Liver (tissue), 9 donors: ENCODE measurements around the gene ADAM8. TPM values are rescaled to one million over a fixed set of nuclear protein-coding genes. Genes with fewer than 3 reads are reported as not detected.

Experiments used
- DNase-seq: peaks from one replicate; pipeline ENCODE4 v3.0.0-alpha.2; 2017; ENCODE audit warnings: low spot score
- H3K27ac ChIP-seq, 2 donors: one replicate each; pipeline ENCODE4 v1.7.0; 2013; ENCODE audit warnings: inconsistent platforms in 2 of 2, low read length in 2 of 2, control low read depth in 1 of 2, low read depth in 1 of 2, mild to moderate bottlenecking in 1 of 2
- H3K27me3 ChIP-seq, 4 donors: one replicate each; pipeline versions ENCODE4 v1.6.1 to v1.7.0; 2013; ENCODE audit warnings: low read length in 3 of 4, inconsistent platforms in 1 of 4, mild to moderate bottlenecking in 1 of 4, moderate library complexity in 1 of 4; ENCODE audit not compliant: control insufficient read depth in 4 of 4, insufficient read depth in 4 of 4
- H3K36me3 ChIP-seq, 4 donors: one replicate each; pipeline versions ENCODE4 v1.6.1 to v1.7.0; 2013; ENCODE audit warnings: low read length in 3 of 4, mild to moderate bottlenecking in 3 of 4, low read depth in 1 of 4, moderate library complexity in 1 of 4; ENCODE audit not compliant: control insufficient read depth in 4 of 4, insufficient read depth in 3 of 4
- H3K4me1 ChIP-seq, 4 donors: one replicate each; pipeline versions ENCODE4 v1.6.1 to v1.7.0; 2013; ENCODE audit warnings: low read length in 3 of 4, mild to moderate bottlenecking in 3 of 4, moderate library complexity in 1 of 4; ENCODE audit not compliant: control insufficient read depth in 4 of 4, insufficient read depth in 4 of 4
- H3K4me3 ChIP-seq, 3 donors: one replicate each; pipeline versions ENCODE4 v1.6.1 to v1.7.0; 2013; ENCODE audit warnings: low read length in 3 of 3, control low read depth in 1 of 3, low read depth in 1 of 3, mild to moderate bottlenecking in 1 of 3
- H3K9ac ChIP-seq, 2 donors: one replicate each; pipeline ENCODE4 v1.7.0; 2013; ENCODE audit warnings: low read length in 2 of 2, mild to moderate bottlenecking in 2 of 2, moderate library complexity in 2 of 2, control low read depth in 1 of 2, low read depth in 1 of 2
- H3K9me3 ChIP-seq, 4 donors: one replicate each; pipeline versions ENCODE4 v1.6.1 to v1.7.0; 2013; ENCODE audit warnings: low read length in 3 of 4; ENCODE audit not compliant: control insufficient read depth in 4 of 4
- ATF3 ChIP-seq: IDR thresholded peaks from 2 replicates; pipeline ENCODE4 v1.6.1; 2016; ENCODE audit warnings: antibody characterized with exemption
- CTCF ChIP-seq: fragments of 150-350 bp; IDR thresholded peaks from 2 replicates; pipeline ENCODE4 v1.5.1; 2017; ENCODE audit warnings: improper control_type of control experiment, low read depth, low read length; ENCODE audit not compliant: missing input control
- EGR1 ChIP-seq, 2 donors: IDR thresholded peaks; 2 replicates each; pipeline ENCODE4 v1.6.1; 2016 to 2018; ENCODE audit warnings: antibody characterized with exemption in 2 of 2, low read depth in 2 of 2
- FOXA1 ChIP-seq: IDR thresholded peaks from 2 replicates; pipeline ENCODE4 v1.6.1; 2016; ENCODE audit warnings: antibody characterized with exemption
- FOXA2 ChIP-seq: IDR thresholded peaks from 2 replicates; pipeline ENCODE4 v1.6.1; 2016; ENCODE audit warnings: antibody characterized with exemption
- GABPA ChIP-seq, 2 donors: IDR thresholded peaks in 1 of 2; conservative IDR thresholded peaks in 1 of 2; 2 replicates each; pipeline ENCODE4 v1.6.1; 2016; ENCODE audit warnings: antibody characterized with exemption in 2 of 2, mild to moderate bottlenecking in 1 of 2, moderate library complexity in 1 of 2
- HNF4A ChIP-seq, 2 donors: conservative IDR thresholded peaks; 2 replicates each; pipeline ENCODE4 v1.6.1; 2016; ENCODE audit warnings: antibody characterized with exemption in 2 of 2, mild to moderate bottlenecking in 2 of 2
- HNF4G ChIP-seq: IDR thresholded peaks from 2 replicates; pipeline ENCODE4 v1.6.1; 2016; ENCODE audit warnings: antibody characterized with exemption
- JUND ChIP-seq, 2 donors: IDR thresholded peaks; 2 replicates each; pipeline ENCODE4 v1.6.1; 2016; ENCODE audit warnings: antibody characterized with exemption in 2 of 2
- MAX ChIP-seq: IDR thresholded peaks from 2 replicates; pipeline ENCODE4 v1.6.1; 2016; ENCODE audit warnings: antibody characterized with exemption
- NR2F2 ChIP-seq: IDR thresholded peaks from 2 replicates; pipeline ENCODE4 v1.6.1; 2016; ENCODE audit warnings: antibody characterized with exemption
- RAD21 ChIP-seq, 2 donors: IDR thresholded peaks; 2 replicates each; pipeline ENCODE4 v1.6.1; 2016; ENCODE audit warnings: antibody characterized with exemption in 2 of 2, mild to moderate bottlenecking in 2 of 2
- REST ChIP-seq: IDR thresholded peaks from 2 replicates; pipeline ENCODE4 v1.6.1; 2016; ENCODE audit warnings: antibody characterized with exemption, mild to moderate bottlenecking
- RXRA ChIP-seq, 2 donors: IDR thresholded peaks; 2 replicates each; pipeline ENCODE4 v1.6.1; 2017 to 2018; ENCODE audit warnings: antibody characterized with exemption in 2 of 2, mild to moderate bottlenecking in 1 of 2
- SP1 ChIP-seq: IDR thresholded peaks from 2 replicates; pipeline ENCODE4 v1.6.1; 2018; ENCODE audit warnings: antibody characterized with exemption, mild to moderate bottlenecking
- TAF1 ChIP-seq: conservative IDR thresholded peaks from 2 replicates; pipeline ENCODE4 v1.6.1; 2016; ENCODE audit warnings: antibody characterized with exemption, mild to moderate bottlenecking
- YY1 ChIP-seq: IDR thresholded peaks from 2 replicates; pipeline ENCODE4 v1.6.1; 2016; ENCODE audit warnings: antibody characterized with exemption, mild to moderate bottlenecking
- ZBTB33 ChIP-seq: IDR thresholded peaks from 2 replicates; pipeline ENCODE4 v1.6.1; 2016; ENCODE audit warnings: antibody characterized with exemption
- WGBS: extraction: QIAGEN DNeasy Blood & Tissue Kit; methylation state at CpG from one replicate; pipeline ENCODE4 v1.1.7; 2013; 5-methylcytosine and 5-hydroxymethylcytosine counted together
- polyA plus RNA-seq, 2 donors: library from polyadenylated mRNA; stranded (reverse) in 1 of 2; unstranded in 1 of 2; fragments of 200-250 nt in 1 of 2; fragments of >200 nt in 1 of 2; fragmentation: Nextera tagmentation in 1 of 2; extraction: Ambion mirVana in 1 of 2; gene quantifications; one replicate each; pipeline versions ENCODE4 v1.2.1 to v1.2.3, GENCODE V29; 2013 to 2015
- total RNA-seq, 2 donors: library from RNA; depleted of rRNA; stranded (reverse); fragments of >200 nt; gene quantifications; one replicate each; pipeline ENCODE4 v1.2.3, GENCODE V29; 2014
- donor health status: healthy.
- donor health status: healthy.
- donor health status: healthy.
- donor health status: healthy.
- donor health status: healthy.

Gene ADAM8
- total and polyA plus RNA-seq, 4 donors = 1.3 to 6.9 (median 3.7) TPM

- Histone ChIP-seq H3K27ac (no peak overlapping the region), H3K9me3 (no peaks in the 10 kb centered on the region), H3K4me1 (no peaks in the 10 kb centered on the region), H3K9ac (no peak overlapping the region), H3K27me3 (peaks cover 0 to 5% (median 0%) of the 10 kb centered on the region in 4 donors), H3K4me3 (no peak overlapping the region), H3K36me3 (no peaks in the 10 kb centered on the region)
- DNase-seq = no peak
- TF ChIP-seq ZBTB33 = no peak
- TF ChIP-seq YY1 = no peak
- no peak for TF ChIP-seq JUND (IDR thresholded peaks at IDR 0.05)
- TF ChIP-seq FOXA2 = no peak
- TF ChIP-seq SP1 = no peak
- no peak for TF ChIP-seq HNF4A (conservative IDR thresholded peaks at IDR 0.05)
- no peak for TF ChIP-seq HNF4G
- TF ChIP-seq EGR1 (IDR thresholded peaks at IDR 0.05; ENCODE audit: low read depth in 2 of 2) = no peak
- TF ChIP-seq TAF1 = no peak
- no peak for TF ChIP-seq REST
- no peak for TF ChIP-seq CTCF
- no peak for TF ChIP-seq FOXA1
- TF ChIP-seq RXRA (IDR thresholded peaks at IDR 0.05) = no peak
- no peak for TF ChIP-seq ATF3
- no peak for TF ChIP-seq RAD21 (IDR thresholded peaks at IDR 0.05)
- no peak for TF ChIP-seq NR2F2
- TF ChIP-seq MAX = no peak
- TF ChIP-seq GABPA (IDR thresholded peaks at IDR 0.05 in 1 of 2, conservative IDR thresholded peaks at IDR 0.05 in 1 of 2) = no peak
- 19% methylated on average over 28 of the region's 28 CpGs for WGBS
Measured at GRCh38 chr10:133219782-133220181, 56.9 kb downstream of the ADAM8 start.

GRCh38 chr10:133218891-133219290 is 57.8 kb downstream of the ADAM8 start:
- DNase-seq = no peak
- peaks cover 0 to 5% (median 0%) of the 10 kb centered on the region in 4 donors for H3K27me3 ChIP-seq

More at GRCh38 chr10:133218891-133219290, 57.8 kb downstream of the ADAM8 start:
- 72% methylated on average over 20 of the region's 20 CpGs for WGBS
- Histone ChIP-seq H3K9ac (no peak overlapping the region), H3K9me3 (no peaks in the 10 kb centered on the region), H3K27ac (no peak overlapping the region), H3K36me3 (no peaks in the 10 kb centered on the region), H3K4me1 (no peaks in the 10 kb centered on the region), H3K4me3 (no peak overlapping the region)
- TF ChIP-seq GABPA (IDR thresholded peaks at IDR 0.05 in 1 of 2, conservative IDR thresholded peaks at IDR 0.05 in 1 of 2) (no peak), FOXA1 (no peak), NR2F2 (no peak), JUND (IDR thresholded peaks at IDR 0.05) (no peak), SP1 (no peak), MAX (no peak), RAD21 (IDR thresholded peaks at IDR 0.05) (no peak), REST (no peak), ATF3 (no peak), EGR1 (IDR thresholded peaks at IDR 0.05; ENCODE audit: low read depth in 2 of 2) (no peak)
